OCI-LY1 (cell line): ENCODE results near the gene PRR36.

ENCODE experiments used
- H2AFZ ChIP-seq: fragments of 200-600 bp; sonication (generic), shearing (Covaris generic); 2 replicates; pipeline ENCODE4 v1.6.0; 2014; ENCODE audit warnings: antibody characterized with exemption, mild to moderate bottlenecking, low read length
- H3F3A ChIP-seq: fragments of 200-600 bp; sonication (generic), shearing (Covaris generic); 2 replicates; pipeline ENCODE4 v1.6.0; 2014; ENCODE audit warnings: mild to moderate bottlenecking, antibody characterized with exemption, low read length, moderate library complexity; ENCODE audit not compliant: insufficient read depth
- H3K27ac ChIP-seq: fragments of 200-600 bp; sonication (generic); 2 replicates; pipeline ENCODE4 v1.5.1; 2014; ENCODE audit warnings: low read length, mixed run types, mild to moderate bottlenecking, low read depth; ENCODE audit not compliant: poor library complexity, severe bottlenecking
- H3K27me3 ChIP-seq: fragments of 200-600 bp; sonication (generic); 2 replicates; pipeline ENCODE4 v1.6.0; 2014; ENCODE audit warnings: antibody characterized with exemption, mild to moderate bottlenecking, low read length, moderate library complexity; ENCODE audit not compliant: insufficient read depth
- H3K36me3 ChIP-seq: fragments of 200-600 bp; sonication (generic); 2 replicates; pipeline ENCODE4 v1.6.1; 2014; ENCODE audit warnings: mild to moderate bottlenecking, antibody characterized with exemption, low read length, moderate library complexity, mixed read lengths; ENCODE audit not compliant: insufficient read depth
- H3K4me1 ChIP-seq: fragments of 200-600 bp; sonication (generic); 2 replicates; pipeline ENCODE4 v1.5.1; 2014; ENCODE audit warnings: mild to moderate bottlenecking, low read length, moderate library complexity; ENCODE audit not compliant: insufficient read depth, severe bottlenecking
- H3K4me2 ChIP-seq: fragments of 200-600 bp; sonication (generic), shearing (Covaris generic); 2 replicates; pipeline ENCODE4 v1.6.1; 2014; ENCODE audit warnings: low read length
- H3K4me3 ChIP-seq: fragments of 200-600 bp; sonication (generic); 2 replicates; pipeline ENCODE4 v1.5.1; 2014; ENCODE audit warnings: low read length, low read depth, mild to moderate bottlenecking, mixed read lengths; ENCODE audit not compliant: poor library complexity, severe bottlenecking
- H3K79me2 ChIP-seq: fragments of 200-600 bp; shearing (Covaris generic); 2 replicates; pipeline ENCODE4 v1.6.1; 2016; ENCODE audit warnings: mixed run types, low read length, mixed read lengths; ENCODE audit not compliant: insufficient read depth
- H3K9ac ChIP-seq: fragments of 200-600 bp; sonication (generic), shearing (Covaris generic); 2 replicates; pipeline ENCODE4 v1.6.1; 2014; ENCODE audit warnings: mild to moderate bottlenecking, low read length, mixed read lengths
- H3K9me2 ChIP-seq: fragments of 200-600 bp; sonication (generic), shearing (Covaris generic); 2 replicates; pipeline ENCODE4 v1.6.1; 2014; ENCODE audit warnings: low read depth, mild to moderate bottlenecking, low read length, mixed read lengths
- H3K9me3 ChIP-seq: fragments of 200-600 bp; shearing (Covaris generic); 2 replicates; pipeline ENCODE4 v1.6.1; 2014; ENCODE audit warnings: low read length, mixed read lengths
- H4K20me1 ChIP-seq: fragments of 200-600 bp; sonication (generic), shearing (Covaris generic); 2 replicates; pipeline ENCODE4 v1.6.0; 2016; ENCODE audit warnings: mild to moderate bottlenecking, low read length; ENCODE audit not compliant: insufficient read depth
- EZH2 ChIP-seq: fragments of 200-600 bp; sonication (generic), shearing (Covaris generic); IDR thresholded peaks from 2 replicates; pipeline ENCODE4 v1.8.0; 2017; ENCODE audit warnings: borderline replicate concordance, mixed run types, mild to moderate bottlenecking, antibody characterized with exemption, low read length, moderate library complexity, mixed read lengths
- TF ChIP-seq, protein P1 (sequence below): fragments of 200-600 bp; sonication (generic), shearing (Covaris generic); IDR thresholded peaks from 2 replicates; pipeline ENCODE4 v1.5.1; 2017; ENCODE audit warnings: mild to moderate bottlenecking, antibody characterized with exemption, low read length, moderate library complexity, mixed read lengths

PRR36 gene

GRCh38 chr19:7908742-7909461, 34.7 kb upstream of the PRR36 start:
- no peaks in the 10 kb centered on the region for H3F3A ChIP-seq
- no peak overlapping the region for H3K9ac ChIP-seq
- H3K79me2 ChIP-seq, result peaks cover 9% of the 10 kb centered on the region
- no peak for TF ChIP-seq EZH2
- TF ChIP-seq, protein P1, sequence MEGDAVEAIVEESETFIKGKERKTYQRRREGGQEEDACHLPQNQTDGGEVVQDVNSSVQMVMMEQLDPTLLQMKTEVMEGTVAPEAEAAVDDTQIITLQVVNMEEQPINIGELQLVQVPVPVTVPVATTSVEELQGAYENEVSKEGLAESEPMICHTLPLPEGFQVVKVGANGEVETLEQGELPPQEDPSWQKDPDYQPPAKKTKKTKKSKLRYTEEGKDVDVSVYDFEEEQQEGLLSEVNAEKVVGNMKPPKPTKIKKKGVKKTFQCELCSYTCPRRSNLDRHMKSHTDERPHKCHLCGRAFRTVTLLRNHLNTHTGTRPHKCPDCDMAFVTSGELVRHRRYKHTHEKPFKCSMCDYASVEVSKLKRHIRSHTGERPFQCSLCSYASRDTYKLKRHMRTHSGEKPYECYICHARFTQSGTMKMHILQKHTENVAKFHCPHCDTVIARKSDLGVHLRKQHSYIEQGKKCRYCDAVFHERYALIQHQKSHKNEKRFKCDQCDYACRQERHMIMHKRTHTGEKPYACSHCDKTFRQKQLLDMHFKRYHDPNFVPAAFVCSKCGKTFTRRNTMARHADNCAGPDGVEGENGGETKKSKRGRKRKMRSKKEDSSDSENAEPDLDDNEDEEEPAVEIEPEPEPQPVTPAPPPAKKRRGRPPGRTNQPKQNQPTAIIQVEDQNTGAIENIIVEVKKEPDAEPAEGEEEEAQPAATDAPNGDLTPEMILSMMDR, result no peak
- H3K9me2 ChIP-seq, result no peaks in the 10 kb centered on the region
- H3K36me3 ChIP-seq, result peaks cover 44% of the 10 kb centered on the region
- H3K4me1 ChIP-seq, result peaks cover 14% of the 10 kb centered on the region
- no peaks in the 10 kb centered on the region for H3K27me3 ChIP-seq
- H3K4me3 ChIP-seq, result no peak overlapping the region
- H4K20me1 ChIP-seq, result no peaks in the 10 kb centered on the region
- H3K27ac ChIP-seq, result no peak overlapping the region
- no peak overlapping the region for H2AFZ ChIP-seq
- no peak overlapping the region for H3K4me2 ChIP-seq
- H3K9me3 ChIP-seq, result no peaks in the 10 kb centered on the region

- no peak overlapping the region for H2AFZ ChIP-seq
- no peaks in the 10 kb centered on the region for H3K27me3 ChIP-seq
- H4K20me1 ChIP-seq, result no peaks in the 10 kb centered on the region
- no peak overlapping the region for H3K27ac ChIP-seq
- peaks cover 39% of the 10 kb centered on the region for H3K36me3 ChIP-seq
- TF ChIP-seq, protein P1, result no peak
- H3K4me2 ChIP-seq, result no peak overlapping the region
- no peak overlapping the region for H3K9ac ChIP-seq
- H3K9me2 ChIP-seq, result no peaks in the 10 kb centered on the region
- no peak overlapping the region for H3K4me3 ChIP-seq
- H3K4me1 ChIP-seq, result peaks cover 14% of the 10 kb centered on the region
- no peaks in the 10 kb centered on the region for H3K9me3 ChIP-seq
- no peaks in the 10 kb centered on the region for H3F3A ChIP-seq
- peaks cover 9% of the 10 kb centered on the region for H3K79me2 ChIP-seq
These were observed 34.0 kb upstream of the PRR36 start for GRCh38 chr19:7908078-7908699.

GRCh38 chr19:7907544-7907943, 33.4 kb upstream of the PRR36 start:
- Histone ChIP-seq H3K36me3 (peaks cover 32% of the 10 kb centered on the region), H3K9me2 (no peaks in the 10 kb centered on the region), H3K27me3 (no peaks in the 10 kb centered on the region), H3F3A (no peaks in the 10 kb centered on the region), H2AFZ (no peak overlapping the region), H3K4me2 (no peak overlapping the region), H3K79me2 (peaks cover 9% of the 10 kb centered on the region), H3K9me3 (no peaks in the 10 kb centered on the region), H3K4me3 (no peak overlapping the region), H3K9ac (no peak overlapping the region), H3K4me1 (peaks cover 20% of the 10 kb centered on the region), H4K20me1 (no peaks in the 10 kb centered on the region), H3K27ac (no peak overlapping the region)
- no peak for TF ChIP-seq EZH2
- TF ChIP-seq, protein P1, result no peak
